ENCODE data around the gene CTSL.

The CTSL gene

GRCh38 chr9:87733273-87734052 lies 7.5 kb downstream of the CTSL start (continued):
- TF ChIP-seq FEZF1 (tag by site-specific recombination; IDR thresholded peaks at IDR 0.05), result no peak
- no peak for TF ChIP-seq ZNF521 (tag by site-specific recombination; IDR thresholded peaks at IDR 0.05)
- TF ChIP-seq ZNF654 (tag by site-specific recombination; IDR thresholded peaks at IDR 0.05; ENCODE audit: low read depth), result no peak
- TF ChIP-seq ZNF354C (tag by site-specific recombination; IDR thresholded peaks at IDR 0.05; ENCODE audit: borderline replicate concordance, low read depth), result no peak

- ChIA-PET POLR2A (no interaction called here), CTCF (no interaction called here)
- Histone ChIP-seq H3K4me1 (ENCODE audit: control insufficient read depth, insufficient read depth, low read length) (no peaks in the 10 kb centered on the region), H3K27ac (ENCODE audit: extremely low read depth, low read depth, low read length) (no peak overlapping the region), H3K9me3 (ENCODE audit: control insufficient read depth, insufficient read depth, low read depth, low read length) (no peaks in the 10 kb centered on the region), H3K36me3 (ENCODE audit: control insufficient read depth in 2 of 2, insufficient read depth in 1 of 2, low read length in 2 of 2) (peaks cover 0 to 34% of the 10 kb centered on the region in 2 experiments; a peak in 2 of 3 replicates), H3K4me3 (ENCODE audit: low read depth, low read length) (no peak overlapping the region)
- TF ChIP-seq ZNF16 (tag by site-specific recombination; IDR thresholded peaks at IDR 0.05; ENCODE audit: low read depth) (no peak), ZNF239 (tag by site-specific recombination; IDR thresholded peaks at IDR 0.05) (no peak), ZEB2 (tag by site-specific recombination; IDR thresholded peaks at IDR 0.05) (no peak), ZNF768 (tag by site-specific recombination; IDR thresholded peaks at IDR 0.05) (no peak), ZNF548 (tag by site-specific recombination; IDR thresholded peaks at IDR 0.05) (no peak), FEZF1 (tag by site-specific recombination; IDR thresholded peaks at IDR 0.05) (no peak), WT1 (tag by site-specific recombination; IDR thresholded peaks at IDR 0.05) (no peak), ZNF776 (tag by site-specific recombination; IDR thresholded peaks at IDR 0.05; ENCODE audit: borderline replicate concordance) (no peak), AEBP2 (tag by site-specific recombination; IDR thresholded peaks at IDR 0.05; ENCODE audit: borderline replicate concordance) (no peak), ZBTB8A (tag by site-specific recombination; IDR thresholded peaks at IDR 0.05) (no peak), ZNF518A (tag by site-specific recombination; conservative IDR thresholded peaks at IDR 0.05; ENCODE audit: low read depth) (no peak), ZNF169 (tag by site-specific recombination; IDR thresholded peaks at IDR 0.05) (no peak)
Observed at GRCh38 chr9:87734106-87734505, 8.2 kb downstream of the CTSL start.

GRCh38 chr9:87739546-87739945 lies 13.6 kb downstream of the CTSL start:
- no peak overlapping the region for H3K4me3 ChIP-seq (ENCODE audit: low read depth, low read length)
- CTCF ChIA-PET, result no interaction called here
- H3K4me1 ChIP-seq (ENCODE audit: control insufficient read depth, insufficient read depth, low read length), result no peaks in the 10 kb centered on the region
- no peak overlapping the region for H3K27ac ChIP-seq (ENCODE audit: extremely low read depth, low read depth, low read length)
- POLR2A ChIA-PET, result no interaction called here
- H3K36me3 ChIP-seq (ENCODE audit: control insufficient read depth in 2 of 2, insufficient read depth in 1 of 2, low read length in 2 of 2), result no peaks in the 10 kb centered on the region
- TF ChIP-seq GLI4 (tag by site-specific recombination; IDR thresholded peaks at IDR 0.05) (no peak), SCRT2 (tag by site-specific recombination; IDR thresholded peaks at IDR 0.05) (0 out of 2 replicates have a peak, but pooled peaks have one; percentile 19), SCRT1 (tag by site-specific recombination; IDR thresholded peaks at IDR 0.05; ENCODE audit: borderline replicate concordance) (peak; percentile 28; the same call in 1 of the 2 replicates), SETDB1 (IDR thresholded peaks at IDR 0.05; ENCODE audit: insufficient read length, low read length) (peak; percentile 65)
- H3K9me3 ChIP-seq (ENCODE audit: control insufficient read depth, insufficient read depth, low read depth, low read length), result no peaks in the 10 kb centered on the region
